Sigmoid colon (tissue), 7 donors: ENCODE data around the gene RBM26. TPM values are rescaled to one million over a fixed set of nuclear protein-coding genes. Genes with fewer than 3 reads are reported as not detected.

Source experiments
- DNase-seq: peaks from one replicate; pipeline ENCODE4 v3.0.0-alpha.2; 2019
- H3K27ac ChIP-seq, 4 donors: fragments of 200-600 bp; sonication (generic); one replicate each; pipeline ENCODE4 v1.5.1; 2016 to 2019; ENCODE audit warnings: mild to moderate bottlenecking in 1 of 4
- H3K27me3 ChIP-seq, 3 donors: fragments of 200-600 bp; sonication (generic); one replicate each; pipeline ENCODE4 v1.5.1; 2019; ENCODE audit warnings: mild to moderate bottlenecking in 1 of 3
- H3K36me3 ChIP-seq, 4 donors: fragments of 200-600 bp; sonication (generic); one replicate each; pipeline ENCODE4 v1.5.1; 2016 to 2019
- H3K4me1 ChIP-seq, 4 donors: fragments of 200-600 bp; sonication (generic); one replicate each; pipeline ENCODE4 v1.5.1; 2017 to 2019
- H3K4me3 ChIP-seq, 4 donors: fragments of 200-600 bp; sonication (generic); one replicate each; pipeline ENCODE4 v1.5.1; 2017 to 2019; ENCODE audit warnings: mild to moderate bottlenecking in 2 of 4, moderate library complexity in 1 of 4
- H3K9me3 ChIP-seq, 4 donors: fragments of 200-600 bp in 3 of 4; sonication (generic) in 3 of 4; one replicate each; pipeline versions ENCODE4 v1.5.1 to v1.6.1; 2013 to 2019
- EP300 ChIP-seq, 4 donors: sonication (generic); formaldehyde crosslinking; IDR thresholded peaks; one replicate each; pipeline ENCODE4 v1.6.1; 2017; ENCODE audit warnings: antibody characterized with exemption in 4 of 4
- POLR2A ChIP-seq, 2 donors: fragments of 450-650 bp; IDR thresholded peaks; one replicate each; pipeline ENCODE4 v1.6.1; 2016; ENCODE audit warnings: antibody characterized with exemption in 2 of 2, mild to moderate bottlenecking in 2 of 2, moderate library complexity in 2 of 2
- POLR2AphosphoS5 ChIP-seq, 4 donors: sonication (generic); formaldehyde crosslinking; IDR thresholded peaks; one replicate each; pipeline ENCODE4 v1.6.1; 2017; ENCODE audit warnings: antibody characterized with exemption in 4 of 4
- WGBS, 2 donors: extraction: QIAGEN DNeasy Blood & Tissue Kit; methylation state at CpG; one replicate each; pipeline ENCODE4 v1.1.7; 2013; 5-methylcytosine and 5-hydroxymethylcytosine counted together
- intact Hi-C: fragments of 100-400 bp; cut with DNase I; formaldehyde crosslinking; loops from one replicate; pipeline ENCODE4 v1.15.1; 2023
- polyA plus RNA-seq, 3 donors: library from polyadenylated mRNA; stranded (reverse); fragments of 200-250 nt; gene quantifications; one replicate each; pipeline ENCODE4 v1.2.3, GENCODE V29; 2013
- total RNA-seq, 4 donors: library from RNA; depleted of rRNA; stranded (reverse); fragments of >200 nt; gene quantifications; one replicate each; pipeline ENCODE4 v1.1.0, GENCODE V29; 2016
- TF ChIP-seq, protein P1 (sequence below), 4 experiments: fragments of 450-650 bp in 3 of 4; fragments of 200-600 bp in 1 of 4; IDR thresholded peaks; one replicate each; pipeline ENCODE4 v1.5.1; 2016 to 2019; ENCODE audit warnings: antibody characterized with exemption in 4 of 4, mild to moderate bottlenecking in 3 of 4, moderate library complexity in 2 of 4
- donor health status: healthy with polysubstance abuse.
- donor health status: Bipolar disorder and iron deficiency.
- donor health status: healthy.

RBM26 gene
- total and polyA plus RNA-seq, 7 donors: 4.8 to 47.4 (median 29.6) TPM

GRCh38 chr13:79361299-79361698 lies 44.8 kb downstream of the RBM26 start:
- Histone ChIP-seq H3K9me3 (no peaks in the 10 kb centered on the region), H3K4me3 (no peak overlapping the region), H3K4me1 (no peaks in the 10 kb centered on the region), H3K36me3 (peaks cover 12 to 81% (median 27%) of the 10 kb centered on the region in 4 donors), H3K27me3 (no peaks in the 10 kb centered on the region), H3K27ac (no peak overlapping the region)
- DNase-seq: no peak
- intact Hi-C loops: no loop called here
- 93 to 94% methylated on average over 3 of the region's 3 CpGs for WGBS, 2 donors
- TF ChIP-seq, protein P1, sequence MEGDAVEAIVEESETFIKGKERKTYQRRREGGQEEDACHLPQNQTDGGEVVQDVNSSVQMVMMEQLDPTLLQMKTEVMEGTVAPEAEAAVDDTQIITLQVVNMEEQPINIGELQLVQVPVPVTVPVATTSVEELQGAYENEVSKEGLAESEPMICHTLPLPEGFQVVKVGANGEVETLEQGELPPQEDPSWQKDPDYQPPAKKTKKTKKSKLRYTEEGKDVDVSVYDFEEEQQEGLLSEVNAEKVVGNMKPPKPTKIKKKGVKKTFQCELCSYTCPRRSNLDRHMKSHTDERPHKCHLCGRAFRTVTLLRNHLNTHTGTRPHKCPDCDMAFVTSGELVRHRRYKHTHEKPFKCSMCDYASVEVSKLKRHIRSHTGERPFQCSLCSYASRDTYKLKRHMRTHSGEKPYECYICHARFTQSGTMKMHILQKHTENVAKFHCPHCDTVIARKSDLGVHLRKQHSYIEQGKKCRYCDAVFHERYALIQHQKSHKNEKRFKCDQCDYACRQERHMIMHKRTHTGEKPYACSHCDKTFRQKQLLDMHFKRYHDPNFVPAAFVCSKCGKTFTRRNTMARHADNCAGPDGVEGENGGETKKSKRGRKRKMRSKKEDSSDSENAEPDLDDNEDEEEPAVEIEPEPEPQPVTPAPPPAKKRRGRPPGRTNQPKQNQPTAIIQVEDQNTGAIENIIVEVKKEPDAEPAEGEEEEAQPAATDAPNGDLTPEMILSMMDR (IDR thresholded peaks at IDR 0.05): no peak
- TF ChIP-seq EP300 (IDR thresholded peaks at IDR 0.05) (no peak), POLR2AphosphoS5 (IDR thresholded peaks at IDR 0.05) (no peak), POLR2A (IDR thresholded peaks at IDR 0.05) (no peak)

GRCh38 chr13:79360095-79360494 lies 46.0 kb downstream of the RBM26 start:
- 56 to 86% methylated on average over 1 of the region's 1 CpG for WGBS, 2 donors
- H3K9me3 ChIP-seq: no peaks in the 10 kb centered on the region
- no peak for DNase-seq
- peaks cover 10 to 81% (median 17%) of the 10 kb centered on the region in 4 donors for H3K36me3 ChIP-seq
- H3K27me3 ChIP-seq: no peaks in the 10 kb centered on the region
- no peaks in the 10 kb centered on the region for H3K4me1 ChIP-seq
- H3K27ac ChIP-seq: no peak overlapping the region
- TF ChIP-seq POLR2AphosphoS5 (IDR thresholded peaks at IDR 0.05): no peak
- no peak overlapping the region for H3K4me3 ChIP-seq
- intact Hi-C loops: no loop called here

- Histone ChIP-seq H3K27ac (no peak overlapping the region), H3K27me3 (no peaks in the 10 kb centered on the region), H3K4me3 (no peak overlapping the region), H3K36me3 (peaks cover 4 to 81% (median 15%) of the 10 kb centered on the region in 4 donors), H3K4me1 (no peaks in the 10 kb centered on the region), H3K9me3 (no peaks in the 10 kb centered on the region)
- no peak for DNase-seq
- intact Hi-C loops: no loop called here
- TF ChIP-seq POLR2AphosphoS5 (IDR thresholded peaks at IDR 0.05) (no peak), EP300 (IDR thresholded peaks at IDR 0.05) (no peak), POLR2A (IDR thresholded peaks at IDR 0.05) (no peak)
- TF ChIP-seq, protein P1 (IDR thresholded peaks at IDR 0.05): no peak
Observed at GRCh38 chr13:79359064-79359463, 47.0 kb downstream of the RBM26 start.

DNA sequence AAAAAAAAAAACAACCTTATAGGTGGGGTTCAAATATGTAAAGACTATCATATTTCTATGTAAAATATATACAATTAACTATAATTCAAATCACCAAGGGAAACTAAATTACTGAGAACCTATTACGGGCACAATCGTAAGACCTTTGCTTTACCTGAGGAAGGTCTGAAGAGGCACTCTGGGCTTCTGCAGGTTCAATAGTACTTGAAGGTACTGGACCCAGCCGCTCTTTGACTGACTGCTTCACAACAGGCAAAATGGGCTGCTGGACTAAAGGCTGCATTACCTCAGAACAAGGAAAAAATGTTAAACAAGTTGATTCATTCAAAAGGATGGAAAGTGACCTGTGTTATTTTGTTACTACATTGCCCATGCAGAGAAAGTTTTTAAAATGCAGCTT lies 51.8 kb downstream of the RBM26 start:
- TF ChIP-seq, protein P1 (IDR thresholded peaks at IDR 0.05): no peak
- no peak for TF ChIP-seq POLR2A (IDR thresholded peaks at IDR 0.05)
- no peak for TF ChIP-seq EP300 (IDR thresholded peaks at IDR 0.05)
- no peak for TF ChIP-seq POLR2AphosphoS5 (IDR thresholded peaks at IDR 0.05)
- WGBS, 2 donors: 97% methylated on average over 3 of the region's 3 CpGs
- Histone ChIP-seq H3K4me3 (no peak overlapping the region), H3K9me3 (no peaks in the 10 kb centered on the region), H3K27me3 (no peaks in the 10 kb centered on the region), H3K4me1 (no peaks in the 10 kb centered on the region), H3K27ac (no peak overlapping the region), H3K36me3 (peaks cover 10 to 92% (median 14%) of the 10 kb centered on the region in 4 donors)
- no peak for DNase-seq
- intact Hi-C loops: no loop called here

GRCh38 chr13:79353693-79354092 lies 52.4 kb downstream of the RBM26 start:
- Histone ChIP-seq H3K4me1 (no peaks in the 10 kb centered on the region), H3K4me3 (no peak overlapping the region), H3K27ac (no peak overlapping the region), H3K27me3 (no peaks in the 10 kb centered on the region), H3K36me3 (peaks cover 5 to 86% (median 14%) of the 10 kb centered on the region in 4 donors), H3K9me3 (no peaks in the 10 kb centered on the region)
- intact Hi-C loops: no loop called here
- TF ChIP-seq POLR2A (IDR thresholded peaks at IDR 0.05): no peak
- TF ChIP-seq, protein P1 (IDR thresholded peaks at IDR 0.05): no peak
- no peak for TF ChIP-seq EP300 (IDR thresholded peaks at IDR 0.05)
- TF ChIP-seq POLR2AphosphoS5 (IDR thresholded peaks at IDR 0.05): no peak
- no peak for DNase-seq
- 49 to 74% methylated on average over 2 of the region's 2 CpGs for WGBS, 2 donors
